CD1c-positive myeloid dendritic cell (primary cell): Measurements from ENCODE around the gene SIM2.
A peak's percentile ranks its signal among the peaks of the same experiment; 100 is the strongest.
"Not testable (repeated sequence)": the region's sequence is repeated elsewhere in the genome, so short reads cannot be mapped to it uniquely, and the experiment has no call there.

Experiments used
- DNase-seq: peaks from one replicate; pipeline ENCODE4 v3.0.0-alpha.2; 2016; ENCODE audit errors: extremely low spot score

The SIM2 gene

GRCh38 chr21:36698981-36699545 lies at the start of gene SIM2:
SIM2 (plus strand) TSS chr21:36699115; CDS start chr21:36699747, 632 bp downstream.
- DNase-seq: no peak

GRCh38 chr21:36654324-36654723 lies 44.6 kb upstream of the SIM2 start:
- DNase-seq: no peak

- no peak for DNase-seq
Measured at GRCh38 chr21:36654796-36655325, 44.1 kb upstream of the SIM2 start.

- peak; percentile 4 for DNase-seq
Measured at GRCh38 chr21:36656138-36656537, 42.8 kb upstream of the SIM2 start.

- not testable (repeated sequence) for DNase-seq
Measured at GRCh38 chr21:36657290-36657689, 41.6 kb upstream of the SIM2 start.

GRCh38 chr21:36657999-36658398 lies 40.9 kb upstream of the SIM2 start:
- no peak for DNase-seq

GRCh38 chr21:36658926-36659325 lies 40.0 kb upstream of the SIM2 start:
- DNase-seq: no peak

- DNase-seq: no peak
Measured at GRCh38 chr21:36661511-36662309, 37.2 kb upstream of the SIM2 start.

- DNase-seq: no peak
Measured at GRCh38 chr21:36663033-36663855, 35.7 kb upstream of the SIM2 start.

- no peak for DNase-seq
Measured at GRCh38 chr21:36664662-36664990, 34.3 kb upstream of the SIM2 start.

- DNase-seq: no peak
Measured at GRCh38 chr21:36665806-36666205, 33.1 kb upstream of the SIM2 start.

- DNase-seq: no peak
Measured at GRCh38 chr21:36668713-36669112, 30.2 kb upstream of the SIM2 start.

GRCh38 chr21:36671836-36672235 lies 27.1 kb upstream of the SIM2 start:
- no peak for DNase-seq

GRCh38 chr21:36672296-36672695 lies 26.6 kb upstream of the SIM2 start:
- DNase-seq: not testable (repeated sequence)

- no peak for DNase-seq
Measured at GRCh38 chr21:36672737-36673136, 26.2 kb upstream of the SIM2 start.

GRCh38 chr21:36676039-36676950 lies 22.6 kb upstream of the SIM2 start:
- no peak for DNase-seq

GRCh38 chr21:36677443-36677842 lies 21.5 kb upstream of the SIM2 start:
- no peak for DNase-seq

- no peak for DNase-seq
Measured at GRCh38 chr21:36678538-36678937, 20.4 kb upstream of the SIM2 start.

GRCh38 chr21:36681117-36681631 lies 17.7 kb upstream of the SIM2 start:
- DNase-seq: no peak

- no peak for DNase-seq
Measured at GRCh38 chr21:36684957-36685714, 13.8 kb upstream of the SIM2 start.
